ENCODE data around the gene MARF1.
"Not testable (repeated sequence)": the region's sequence is repeated elsewhere in the genome, so short reads cannot be mapped to it uniquely, and the experiment has no call there.

MARF1 gene

GRCh38 chr16:15643048-15643945 lies at the start of gene MARF1:
Gene MARF1 (minus strand): TSS chr16:15643154. CDS start chr16:15639233, 3,921 bp downstream.
- DNase-seq (ENCODE audit: low read depth in 1 of 2, low spot score in 1 of 2), result peak; percentile 43 to 98

GRCh38 chr16:15692508-15692907 lies 49.6 kb upstream of the MARF1 start:
- in situ Hi-C loops (cut with HindIII; ENCODE audit: low pct_unique_long_range_greater_than_20kb, low sequenced_read_pairs); DNase-seq (ENCODE audit: low read depth in 1 of 2, low spot score in 1 of 2): not testable (repeated sequence)

More at GRCh38 chr16:15643048-15643945, at the start of gene MARF1:
- TF ChIP-seq JUND (IDR thresholded peaks at IDR 0.05; ENCODE audit: low read depth), result no peak
- in situ Hi-C loops (cut with HindIII; ENCODE audit: low pct_unique_long_range_greater_than_20kb, low sequenced_read_pairs), result no loop called here

GRCh38 chr16:15691046-15691445 lies 48.1 kb upstream of the MARF1 start:
- no peak for TF ChIP-seq JUND (IDR thresholded peaks at IDR 0.05; ENCODE audit: low read depth)
- in situ Hi-C loops (cut with HindIII; ENCODE audit: low pct_unique_long_range_greater_than_20kb, low sequenced_read_pairs), result no loop called here
- no peak for DNase-seq (ENCODE audit: low read depth in 1 of 2, low spot score in 1 of 2)

- DNase-seq (ENCODE audit: low read depth in 1 of 2, low spot score in 1 of 2), result no peak
- no peak for TF ChIP-seq JUND (IDR thresholded peaks at IDR 0.05; ENCODE audit: low read depth)
These were observed 47.3 kb upstream of the MARF1 start for GRCh38 chr16:15690296-15690695.

GRCh38 chr16:15689290-15689689 lies 46.3 kb upstream of the MARF1 start:
- in situ Hi-C loops (cut with HindIII; ENCODE audit: low pct_unique_long_range_greater_than_20kb, low sequenced_read_pairs), result no loop called here
- no peak for TF ChIP-seq JUND (IDR thresholded peaks at IDR 0.05; ENCODE audit: low read depth)
- DNase-seq (ENCODE audit: low read depth in 1 of 2, low spot score in 1 of 2), result no peak

More at GRCh38 chr16:15690296-15690695, 47.3 kb upstream of the MARF1 start:
- in situ Hi-C loops (cut with HindIII; ENCODE audit: low pct_unique_long_range_greater_than_20kb, low sequenced_read_pairs), result no loop called here

- no peak for DNase-seq (ENCODE audit: low read depth in 1 of 2, low spot score in 1 of 2)
- no peak for TF ChIP-seq JUND (IDR thresholded peaks at IDR 0.05; ENCODE audit: low read depth)
- in situ Hi-C loops (cut with HindIII; ENCODE audit: low pct_unique_long_range_greater_than_20kb, low sequenced_read_pairs), result no loop called here
These were observed 43.3 kb upstream of the MARF1 start for GRCh38 chr16:15686287-15686686.

- no peak for TF ChIP-seq JUND (IDR thresholded peaks at IDR 0.05; ENCODE audit: low read depth)
- in situ Hi-C loops (cut with HindIII; ENCODE audit: low pct_unique_long_range_greater_than_20kb, low sequenced_read_pairs), result no loop called here
- DNase-seq (ENCODE audit: low read depth in 1 of 2, low spot score in 1 of 2), result peak in 1 of 2 experiments; percentile 80
These were observed 39.2 kb upstream of the MARF1 start for GRCh38 chr16:15682105-15682570.

- no peak for TF ChIP-seq JUND (IDR thresholded peaks at IDR 0.05; ENCODE audit: low read depth)
- in situ Hi-C loops (cut with HindIII; ENCODE audit: low pct_unique_long_range_greater_than_20kb, low sequenced_read_pairs), result no loop called here
- DNase-seq (ENCODE audit: low read depth in 1 of 2, low spot score in 1 of 2), result no peak
These were observed 34.5 kb upstream of the MARF1 start for GRCh38 chr16:15677447-15677846.

- in situ Hi-C loops (cut with HindIII; ENCODE audit: low pct_unique_long_range_greater_than_20kb, low sequenced_read_pairs), result no loop called here
- no peak for DNase-seq (ENCODE audit: low read depth in 1 of 2, low spot score in 1 of 2)
- TF ChIP-seq JUND (IDR thresholded peaks at IDR 0.05; ENCODE audit: low read depth), result no peak
These were observed 33.6 kb upstream of the MARF1 start for GRCh38 chr16:15676506-15676905.

GRCh38 chr16:15674571-15674970 lies 31.6 kb upstream of the MARF1 start:
- no peak for DNase-seq (ENCODE audit: low read depth in 1 of 2, low spot score in 1 of 2)
- no peak for TF ChIP-seq JUND (IDR thresholded peaks at IDR 0.05; ENCODE audit: low read depth)

GRCh38 chr16:15672514-15673167 lies 29.7 kb upstream of the MARF1 start:
- peak; percentile 64 for TF ChIP-seq JUND (IDR thresholded peaks at IDR 0.05; ENCODE audit: low read depth)
- peak; percentile 63 to 96 for DNase-seq (ENCODE audit: low read depth in 1 of 2, low spot score in 1 of 2)
- in situ Hi-C loops (cut with HindIII; ENCODE audit: low pct_unique_long_range_greater_than_20kb, low sequenced_read_pairs), result no loop called here

More at GRCh38 chr16:15674571-15674970, 31.6 kb upstream of the MARF1 start:
- in situ Hi-C loops (cut with HindIII; ENCODE audit: low pct_unique_long_range_greater_than_20kb, low sequenced_read_pairs), result no loop called here

- DNase-seq (ENCODE audit: low read depth in 1 of 2, low spot score in 1 of 2); in situ Hi-C loops (cut with HindIII; ENCODE audit: low pct_unique_long_range_greater_than_20kb, low sequenced_read_pairs): not testable (repeated sequence)
These were observed 29.2 kb upstream of the MARF1 start for GRCh38 chr16:15672127-15672513.

- no peak for TF ChIP-seq JUND (IDR thresholded peaks at IDR 0.05; ENCODE audit: low read depth)
- in situ Hi-C loops (cut with HindIII; ENCODE audit: low pct_unique_long_range_greater_than_20kb, low sequenced_read_pairs), result no loop called here
- no peak for DNase-seq (ENCODE audit: low read depth in 1 of 2, low spot score in 1 of 2)
These were observed 28.7 kb upstream of the MARF1 start for GRCh38 chr16:15671530-15672117.

Measured in T47D (cell line).